Body of pancreas (tissue), 4 donors: ENCODE results near the gene PACS1. TPM values are rescaled to one million over a fixed set of nuclear protein-coding genes. Genes with fewer than 3 reads are reported as not detected.

Source experiments
- ATAC-seq: fragments of 150-250 bp; one replicate; pipeline ENCODE4 v1.9.1; 2016
- DNase-seq, 4 donors: peaks; one replicate each; pipeline ENCODE4 v3.0.0-alpha.2; 2019
- H3K27ac ChIP-seq, 4 donors: fragments of 200-600 bp; sonication (generic); 1 replicate in 3 of 4; 2 replicates in 1 of 4; pipeline versions ENCODE4 v1.5.1 to v1.6.1; 2016 to 2019; ENCODE audit warnings: mild to moderate bottlenecking in 1 of 4, mixed read lengths in 1 of 4, moderate library complexity in 1 of 4
- H3K27me3 ChIP-seq, 2 donors: fragments of 200-600 bp; sonication (generic); one replicate each; pipeline ENCODE4 v1.6.0; 2016; ENCODE audit warnings: mild to moderate bottlenecking in 1 of 2
- H3K36me3 ChIP-seq, 2 donors: fragments of 200-600 bp; sonication (generic); replicated peaks in 1 of 2; 2 replicates each; pipeline ENCODE4 v1.5.1; 2016; ENCODE audit warnings: low read depth in 2 of 2; ENCODE audit not compliant: insufficient read depth in 1 of 2
- H3K4me1 ChIP-seq: fragments of 200-600 bp; sonication (generic); one replicate; pipeline ENCODE4 v1.6.0; 2016
- H3K4me3 ChIP-seq, 2 donors: fragments of 200-600 bp; sonication (generic); 1 replicate in 1 of 2; 2 replicates in 1 of 2; pipeline ENCODE4 v1.5.1; 2016 to 2019
- H3K9me3 ChIP-seq, 3 donors: fragments of 200-600 bp; sonication (generic); 1 replicate in 2 of 3; 2 replicates in 1 of 3; pipeline ENCODE4 v1.5.1; 2016
- CTCF ChIP-seq, 7 experiments: fragments of 450-650 bp in 4 of 7; fragments of 200-600 bp in 3 of 7; sonication (generic) in 3 of 7; IDR thresholded peaks; one replicate each; pipeline ENCODE4 v1.5.1; 2016 to 2019; ENCODE audit warnings: antibody characterized with exemption in 7 of 7
- POLR2A ChIP-seq, 3 donors: fragments of 450-650 bp; IDR thresholded peaks; one replicate each; pipeline ENCODE4 v1.6.1; 2016; ENCODE audit warnings: antibody characterized with exemption in 3 of 3, mild to moderate bottlenecking in 2 of 3
- WGBS, 2 donors: methylation state at CpG; one replicate each; pipeline ENCODE4 v1.1.5; 2017; 5-methylcytosine and 5-hydroxymethylcytosine counted together
- intact Hi-C: fragments of 100-400 bp; cut with DNase I; formaldehyde crosslinking; loops from one replicate; pipeline ENCODE4 v1.15.1; 2023
- total RNA-seq, 2 donors: library from RNA; depleted of rRNA; stranded (reverse); fragments of >200 nt; gene quantifications; one replicate each; pipeline ENCODE4 v1.1.0, GENCODE V29; 2016

PACS1 gene
- total RNA-seq, 2 donors from 2014 or later, result 17.5 to 19.7 TPM

GRCh38 chr11:66293777-66294625, 223.9 kb downstream of the PACS1 start:
- Histone ChIP-seq H3K27me3 (no peaks in the 10 kb centered on the region), H3K4me1 (peaks cover 25% of the 10 kb centered on the region), H3K9me3 (no peaks in the 10 kb centered on the region), H3K4me3 (no peak overlapping the region), H3K27ac (no peak overlapping the region), H3K36me3 (no peaks in the 10 kb centered on the region)
- intact Hi-C loops, result no loop called here
- DNase-seq, result no peak
- no peak for TF ChIP-seq POLR2A (IDR thresholded peaks at IDR 0.05)
- no peak for TF ChIP-seq CTCF (IDR thresholded peaks at IDR 0.05)
- no peak for ATAC-seq
- WGBS, 2 donors, result 83 to 93% methylated on average over 8 to 28 of the region's 30 CpGs

Other genes with a start within 250 kb of the PACS1 start
- gene SNX32, start 236.3 kb upstream of the PACS1 start, total RNA-seq, result under 1 TPM in 1 of 2 donors, not detected in 1; 0.26 TPM
- gene CFL1, start 212.1 kb upstream of the PACS1 start, total RNA-seq, result 100 to 1,000 TPM; 190 to 412 TPM
- 10 to 100 TPM; 38.2 to 40.5 TPM for gene MUS81, start 209.8 kb upstream of the PACS1 start, total RNA-seq
- 10 to 100 TPM; 16.2 to 25.4 TPM for gene EFEMP2, start 197.5 kb upstream of the PACS1 start, total RNA-seq
- under 1 TPM; 0.33 to 0.78 TPM for gene CTSW, start 190.4 kb upstream of the PACS1 start, total RNA-seq
- 10 to 100 TPM; 40.2 to 49.5 TPM for gene FIBP, start 181.8 kb upstream of the PACS1 start, total RNA-seq
- 10 to 100 TPM; 49.8 to 54.5 TPM for gene CCDC85B, start 179.6 kb upstream of the PACS1 start, total RNA-seq
- gene FOSL1, start 169.9 kb upstream of the PACS1 start, total RNA-seq, result 10 to 100 TPM in 1 of 2 donors, under 1 TPM in 1; 0.52 to 17.8 TPM
- gene C11orf68, start 151.2 kb upstream of the PACS1 start, total RNA-seq, result 10 to 100 TPM; 10.4 to 17.8 TPM
- gene DRAP1, start 150.8 kb upstream of the PACS1 start, total RNA-seq, result 10 to 100 TPM; 29.6 to 91.6 TPM
- not detected for gene TSGA10IP, start 124.8 kb upstream of the PACS1 start, total RNA-seq
- gene SART1, start 108.5 kb upstream of the PACS1 start, total RNA-seq, result 10 to 100 TPM; 27.5 to 60.6 TPM
- 10 to 100 TPM in 1 of 2 donors, 1 to 10 TPM in 1; 7.8 to 28.0 TPM for gene EIF1AD, start 68.1 kb upstream of the PACS1 start, total RNA-seq
- 10 to 100 TPM; 44.4 to 62.3 TPM for gene BANF1, start 67.8 kb upstream of the PACS1 start, total RNA-seq
- not detected for gene CST6, start 58.3 kb upstream of the PACS1 start, total RNA-seq
- gene CATSPER1, start 43.8 kb upstream of the PACS1 start, total RNA-seq, result not detected
- 1 to 10 TPM in 1 of 2 donors, under 1 TPM in 1; 0.66 to 2.6 TPM for gene GAL3ST3, start 21.1 kb upstream of the PACS1 start, total RNA-seq
- 100 to 1,000 TPM; 112 to 255 TPM for gene SF3B2, start 17.9 kb upstream of the PACS1 start, total RNA-seq
- gene KLC2, start 187.4 kb downstream of the PACS1 start, total RNA-seq, result 10 to 100 TPM; 13.5 to 16.5 TPM
- 10 to 100 TPM; 67.7 to 74.5 TPM for gene RAB1B, start 198.4 kb downstream of the PACS1 start, total RNA-seq
- gene CNIH2, start 207.9 kb downstream of the PACS1 start, total RNA-seq, result 1 to 10 TPM; 3.6 to 4.6 TPM
- 10 to 100 TPM; 63.6 to 91.6 TPM for gene YIF1A, start 218.9 kb downstream of the PACS1 start, total RNA-seq
- gene TMEM151A, start 221.6 kb downstream of the PACS1 start, total RNA-seq, result 1 to 10 TPM; 1.6 to 2.1 TPM
- 10 to 100 TPM; 10.6 to 86.0 TPM for gene CD248, start 246.8 kb downstream of the PACS1 start, total RNA-seq